ENCODE results near the gene CCDC169. TPM values are rescaled to one million over a fixed set of nuclear protein-coding genes. Genes with fewer than 3 reads are reported as not detected.

Gene CCDC169
- total RNA-seq, 1 donor from 2014 or later: 2.1 TPM

DNA sequence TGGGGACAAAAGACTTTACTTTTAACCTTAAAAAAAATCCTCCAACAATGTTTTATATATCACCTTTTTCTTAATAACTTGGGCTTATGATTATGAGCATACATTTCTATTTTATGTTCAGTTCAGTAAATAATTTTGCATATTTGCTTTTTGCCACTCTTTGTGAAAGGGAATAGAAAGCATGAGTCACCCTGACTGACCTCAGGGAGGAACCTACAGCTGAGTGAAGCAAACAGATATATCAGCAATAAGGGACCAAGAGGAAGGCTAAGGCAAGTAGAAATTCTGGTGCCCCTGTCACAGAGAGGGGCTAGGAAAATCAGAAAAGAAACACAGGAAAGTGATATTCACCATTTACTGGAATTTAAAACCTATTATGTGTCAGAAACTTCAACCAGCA lies 46.1 kb downstream of the CCDC169 start:
- H3K27ac ChIP-seq (ENCODE audit: low read depth, low read length): no peak overlapping the region
- no peaks in the 10 kb centered on the region for H3K27me3 ChIP-seq (ENCODE audit: control insufficient read depth in 3 of 3, insufficient read depth in 3 of 3, low read length in 3 of 3)
- H3K36me3 ChIP-seq (ENCODE audit: control insufficient read depth in 3 of 3, insufficient read depth in 3 of 3, low read length in 3 of 3): no peaks in the 10 kb centered on the region
- no peak overlapping the region for H3K4me3 ChIP-seq (ENCODE audit: low read length in 3 of 3)
- peaks cover 0 to 5% (median 0%) of the 10 kb centered on the region in 3 donors for H3K9me3 ChIP-seq (ENCODE audit: control insufficient read depth in 3 of 3, low read length in 3 of 3)
- no peak overlapping the region for H3K9ac ChIP-seq (ENCODE audit: low read depth in 1 of 3, low read length in 3 of 3)
- H3K4me1 ChIP-seq (ENCODE audit: control insufficient read depth in 3 of 3, insufficient read depth in 3 of 3, low read length in 3 of 3): no peaks in the 10 kb centered on the region

DNA sequence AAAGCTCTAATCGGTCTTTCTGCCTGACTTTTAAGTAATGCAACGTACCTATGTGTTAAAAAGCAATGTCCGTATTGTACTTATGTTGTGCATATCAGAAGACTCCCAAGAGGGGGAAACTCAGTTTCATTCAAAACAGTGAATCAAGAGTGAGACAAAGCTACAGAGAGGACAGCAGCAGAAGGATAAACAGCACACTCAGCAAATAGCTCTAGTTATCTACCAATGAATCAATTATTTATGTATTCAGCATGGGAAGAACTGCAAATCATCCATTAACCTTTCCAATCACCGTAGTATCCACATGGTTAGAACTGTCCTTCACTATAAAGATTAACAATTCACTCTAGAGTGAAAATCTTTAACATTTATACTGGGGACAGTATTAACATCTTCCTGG lies 46.6 kb downstream of the CCDC169 start:
- H3K9me3 ChIP-seq (ENCODE audit: control insufficient read depth in 3 of 3, low read length in 3 of 3): peaks cover 0 to 5% (median 0%) of the 10 kb centered on the region in 3 donors
- H3K4me3 ChIP-seq (ENCODE audit: low read length in 3 of 3): no peak overlapping the region
- H3K4me1 ChIP-seq (ENCODE audit: control insufficient read depth in 3 of 3, insufficient read depth in 3 of 3, low read length in 3 of 3): no peaks in the 10 kb centered on the region
- H3K9ac ChIP-seq (ENCODE audit: low read depth in 1 of 3, low read length in 3 of 3): no peak overlapping the region
- H3K27me3 ChIP-seq (ENCODE audit: control insufficient read depth in 3 of 3, insufficient read depth in 3 of 3, low read length in 3 of 3): no peaks in the 10 kb centered on the region
- H3K27ac ChIP-seq (ENCODE audit: low read depth, low read length): no peak overlapping the region
- no peaks in the 10 kb centered on the region for H3K36me3 ChIP-seq (ENCODE audit: control insufficient read depth in 3 of 3, insufficient read depth in 3 of 3, low read length in 3 of 3)

DNA sequence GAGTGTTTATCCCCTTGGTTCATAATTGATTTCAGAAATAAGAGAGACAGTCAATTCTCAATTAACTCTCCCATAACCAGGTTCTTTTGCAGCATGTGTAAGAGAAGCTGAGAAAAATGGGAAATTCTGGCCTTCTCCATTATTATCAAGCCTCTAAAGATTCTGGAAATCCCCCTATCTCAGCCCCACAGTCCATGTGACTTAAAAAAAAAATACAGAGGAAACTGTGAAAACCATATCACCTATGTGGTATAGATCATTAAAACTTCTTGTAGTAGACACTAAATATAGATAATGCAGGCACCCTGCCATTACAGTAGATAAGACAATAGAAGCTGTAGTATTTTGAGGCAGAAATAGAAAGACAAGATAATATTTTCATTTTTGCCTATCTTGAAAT lies 48.9 kb downstream of the CCDC169 start:
- Histone ChIP-seq H3K9ac (ENCODE audit: low read depth in 1 of 3, low read length in 3 of 3) (no peak overlapping the region), H3K4me1 (ENCODE audit: control insufficient read depth in 3 of 3, insufficient read depth in 3 of 3, low read length in 3 of 3) (no peaks in the 10 kb centered on the region), H3K27me3 (ENCODE audit: control insufficient read depth in 3 of 3, insufficient read depth in 3 of 3, low read length in 3 of 3) (no peaks in the 10 kb centered on the region), H3K9me3 (ENCODE audit: control insufficient read depth in 3 of 3, low read length in 3 of 3) (peaks cover 0 to 5% (median 0%) of the 10 kb centered on the region in 3 donors), H3K36me3 (ENCODE audit: control insufficient read depth in 3 of 3, insufficient read depth in 3 of 3, low read length in 3 of 3) (no peaks in the 10 kb centered on the region), H3K27ac (ENCODE audit: low read depth, low read length) (no peak overlapping the region), H3K4me3 (ENCODE audit: low read length in 3 of 3) (no peak overlapping the region)

DNA sequence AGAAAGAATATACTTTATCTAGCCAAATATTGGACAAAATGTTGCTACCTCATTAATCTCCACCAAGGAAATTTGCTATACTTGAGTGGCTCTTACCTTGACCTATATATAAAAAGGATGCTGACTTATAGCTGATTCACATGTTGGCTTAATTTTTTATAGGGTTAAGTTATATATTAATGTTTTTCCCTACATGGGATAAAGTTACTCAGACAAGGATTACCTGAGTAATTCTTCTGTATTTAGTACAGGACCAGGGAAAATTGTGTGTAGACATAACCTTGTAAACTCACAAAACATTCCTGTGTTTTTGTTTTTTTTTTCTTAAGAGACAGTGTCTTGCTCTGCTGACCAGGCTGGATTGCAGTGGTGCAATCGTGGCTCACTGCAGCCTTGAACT lies 52.6 kb downstream of the CCDC169 start:
- no peaks in the 10 kb centered on the region for H3K27me3 ChIP-seq (ENCODE audit: control insufficient read depth in 3 of 3, insufficient read depth in 3 of 3, low read length in 3 of 3)
- H3K9me3 ChIP-seq (ENCODE audit: control insufficient read depth in 3 of 3, low read length in 3 of 3): peaks cover 0 to 5% (median 0%) of the 10 kb centered on the region in 3 donors
- no peak overlapping the region for H3K27ac ChIP-seq (ENCODE audit: low read depth, low read length)
- no peak overlapping the region for H3K4me3 ChIP-seq (ENCODE audit: low read length in 3 of 3)
- H3K36me3 ChIP-seq (ENCODE audit: control insufficient read depth in 3 of 3, insufficient read depth in 3 of 3, low read length in 3 of 3): no peaks in the 10 kb centered on the region
- H3K9ac ChIP-seq (ENCODE audit: low read depth in 1 of 3, low read length in 3 of 3): no peak overlapping the region
- no peaks in the 10 kb centered on the region for H3K4me1 ChIP-seq (ENCODE audit: control insufficient read depth in 3 of 3, insufficient read depth in 3 of 3, low read length in 3 of 3)

DNA sequence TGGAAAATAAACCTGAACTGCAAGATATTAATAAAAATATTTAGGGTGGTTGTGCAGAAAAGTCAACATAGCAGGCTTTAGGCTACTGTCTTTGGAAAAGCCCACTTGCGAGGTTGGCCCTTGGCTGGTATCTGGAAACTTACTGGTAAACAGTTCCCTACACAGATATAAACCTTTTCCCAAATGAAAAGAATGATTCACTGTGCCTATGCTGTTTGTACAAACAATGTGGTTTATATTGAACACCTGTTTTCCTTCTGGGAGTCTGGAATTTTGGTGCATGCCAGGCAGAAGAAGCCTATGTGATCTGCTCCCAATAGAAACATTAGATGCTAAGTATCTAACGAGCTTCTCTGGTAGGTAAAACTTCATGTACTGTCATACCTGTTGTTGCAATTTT lies 53.5 kb downstream of the CCDC169 start:
- Histone ChIP-seq H3K4me3 (ENCODE audit: low read length in 3 of 3) (no peak overlapping the region), H3K36me3 (ENCODE audit: control insufficient read depth in 3 of 3, insufficient read depth in 3 of 3, low read length in 3 of 3) (no peaks in the 10 kb centered on the region), H3K9me3 (ENCODE audit: control insufficient read depth in 3 of 3, low read length in 3 of 3) (peaks cover 0 to 5% (median 0%) of the 10 kb centered on the region in 3 donors), H3K9ac (ENCODE audit: low read depth in 1 of 3, low read length in 3 of 3) (no peak overlapping the region), H3K27ac (ENCODE audit: low read depth, low read length) (no peak overlapping the region), H3K4me1 (ENCODE audit: control insufficient read depth in 3 of 3, insufficient read depth in 3 of 3, low read length in 3 of 3) (no peaks in the 10 kb centered on the region), H3K27me3 (ENCODE audit: control insufficient read depth in 3 of 3, insufficient read depth in 3 of 3, low read length in 3 of 3) (no peaks in the 10 kb centered on the region)

DNA sequence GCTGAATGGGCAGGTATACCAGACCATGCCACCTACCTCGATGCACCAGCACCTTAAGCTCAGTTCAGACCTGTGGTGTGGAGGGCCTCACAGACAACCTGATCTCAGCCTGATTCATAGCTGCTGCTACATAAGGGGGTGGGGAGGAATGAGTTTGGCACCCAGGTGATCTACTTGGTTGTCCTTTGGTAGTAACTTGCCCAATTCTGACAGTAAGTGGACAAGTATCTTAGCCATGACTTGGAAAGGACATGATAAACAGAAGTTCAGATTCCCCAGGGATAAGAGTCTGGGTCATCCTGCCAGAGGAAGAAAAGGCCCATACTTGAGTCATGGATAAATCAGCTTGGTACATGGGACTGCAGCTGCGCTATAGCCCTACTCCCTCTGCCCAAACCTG lies 54.9 kb downstream of the CCDC169 start:
- no peak overlapping the region for H3K27ac ChIP-seq (ENCODE audit: low read depth, low read length)
- H3K9ac ChIP-seq (ENCODE audit: low read depth in 1 of 3, low read length in 3 of 3): no peak overlapping the region
- no peaks in the 10 kb centered on the region for H3K27me3 ChIP-seq (ENCODE audit: control insufficient read depth in 3 of 3, insufficient read depth in 3 of 3, low read length in 3 of 3)
- no peak overlapping the region for H3K4me3 ChIP-seq (ENCODE audit: low read length in 3 of 3)
- H3K36me3 ChIP-seq (ENCODE audit: control insufficient read depth in 3 of 3, insufficient read depth in 3 of 3, low read length in 3 of 3): no peaks in the 10 kb centered on the region
- H3K9me3 ChIP-seq (ENCODE audit: control insufficient read depth in 3 of 3, low read length in 3 of 3): peaks cover 0 to 5% (median 0%) of the 10 kb centered on the region in 3 donors
- no peaks in the 10 kb centered on the region for H3K4me1 ChIP-seq (ENCODE audit: control insufficient read depth in 3 of 3, insufficient read depth in 3 of 3, low read length in 3 of 3)

DNA sequence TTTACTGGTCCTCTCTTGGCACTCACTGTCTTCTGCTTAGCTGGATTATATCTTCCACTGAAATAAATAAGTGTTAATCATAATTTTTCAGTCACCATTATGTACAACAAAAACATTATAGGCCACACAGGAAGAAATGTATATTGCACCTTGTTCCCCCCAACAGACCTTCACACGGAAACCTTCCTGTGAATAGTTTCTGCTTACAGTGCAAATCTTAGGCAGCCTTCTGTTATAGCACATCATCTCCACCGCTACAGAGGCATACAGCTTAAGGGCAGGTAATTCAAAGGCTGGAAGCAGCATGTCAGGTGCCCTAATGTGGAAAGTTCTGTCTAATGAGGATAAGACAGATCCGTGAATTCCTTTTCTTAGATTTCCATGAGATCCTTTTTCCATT lies 66.4 kb downstream of the CCDC169 start:
- Histone ChIP-seq H3K27ac (ENCODE audit: low read depth, low read length) (no peak overlapping the region), H3K4me1 (ENCODE audit: control insufficient read depth in 3 of 3, insufficient read depth in 3 of 3, low read length in 3 of 3) (no peaks in the 10 kb centered on the region), H3K9ac (ENCODE audit: low read depth in 1 of 3, low read length in 3 of 3) (no peak overlapping the region), H3K4me3 (ENCODE audit: low read length in 3 of 3) (no peak overlapping the region), H3K9me3 (ENCODE audit: control insufficient read depth in 3 of 3, low read length in 3 of 3) (no peaks in the 10 kb centered on the region), H3K27me3 (ENCODE audit: control insufficient read depth in 3 of 3, insufficient read depth in 3 of 3, low read length in 3 of 3) (no peaks in the 10 kb centered on the region), H3K36me3 (ENCODE audit: control insufficient read depth in 3 of 3, insufficient read depth in 3 of 3, low read length in 3 of 3) (no peaks in the 10 kb centered on the region)

DNA sequence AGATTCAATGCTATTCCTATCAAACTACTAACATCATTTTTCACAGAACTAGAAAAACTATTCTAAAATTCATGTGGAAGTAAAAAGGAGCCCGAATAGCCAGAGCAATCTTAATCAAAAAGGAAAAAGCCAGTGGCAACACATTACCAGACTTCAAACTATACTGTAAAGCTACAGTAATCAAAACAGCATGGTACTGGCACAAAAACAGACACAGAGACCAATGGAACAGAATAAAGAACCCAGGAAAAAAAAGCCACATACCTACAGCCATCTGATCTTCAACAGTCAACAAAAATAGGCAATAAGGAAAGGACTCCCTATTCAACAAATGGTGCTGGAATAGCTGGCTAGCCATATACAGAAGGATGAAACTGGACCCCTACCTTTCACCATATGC lies 72.9 kb downstream of the CCDC169 start:
- no peaks in the 10 kb centered on the region for H3K27me3 ChIP-seq (ENCODE audit: control insufficient read depth in 3 of 3, insufficient read depth in 3 of 3, low read length in 3 of 3)
- no peak overlapping the region for H3K4me3 ChIP-seq (ENCODE audit: low read length in 3 of 3)
- H3K9ac ChIP-seq (ENCODE audit: low read depth in 1 of 3, low read length in 3 of 3): no peak overlapping the region
- H3K4me1 ChIP-seq (ENCODE audit: control insufficient read depth in 3 of 3, insufficient read depth in 3 of 3, low read length in 3 of 3): no peaks in the 10 kb centered on the region
- no peak overlapping the region for H3K27ac ChIP-seq (ENCODE audit: low read depth, low read length)
- H3K9me3 ChIP-seq (ENCODE audit: control insufficient read depth in 3 of 3, low read length in 3 of 3): no peaks in the 10 kb centered on the region
- no peaks in the 10 kb centered on the region for H3K36me3 ChIP-seq (ENCODE audit: control insufficient read depth in 3 of 3, insufficient read depth in 3 of 3, low read length in 3 of 3)

DNA sequence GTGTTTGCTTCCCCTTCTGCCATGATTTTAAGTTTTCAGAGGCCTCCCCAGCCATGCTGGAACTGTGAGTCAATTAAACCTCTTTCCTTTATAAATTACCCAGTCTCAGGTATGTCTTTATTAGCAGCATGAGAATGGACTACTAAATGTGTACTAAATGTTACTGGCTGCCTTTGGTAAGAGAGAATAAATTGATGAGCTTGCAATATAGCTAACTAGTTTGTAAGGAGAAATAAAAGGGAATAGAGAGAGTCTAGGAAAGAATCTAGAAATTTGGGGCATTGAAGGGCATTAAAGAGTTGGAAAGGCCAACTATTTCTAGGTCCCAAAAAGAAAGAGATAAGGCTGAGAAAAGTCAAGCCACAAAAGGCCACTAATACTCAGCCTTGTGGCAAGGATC lies 77.7 kb downstream of the CCDC169 start:
- H3K4me3 ChIP-seq (ENCODE audit: low read length in 3 of 3): no peak overlapping the region
- no peak overlapping the region for H3K9ac ChIP-seq (ENCODE audit: low read depth in 1 of 3, low read length in 3 of 3)
- H3K27ac ChIP-seq (ENCODE audit: low read depth, low read length): no peak overlapping the region
- H3K4me1 ChIP-seq (ENCODE audit: control insufficient read depth in 3 of 3, insufficient read depth in 3 of 3, low read length in 3 of 3): no peaks in the 10 kb centered on the region
- no peaks in the 10 kb centered on the region for H3K36me3 ChIP-seq (ENCODE audit: control insufficient read depth in 3 of 3, insufficient read depth in 3 of 3, low read length in 3 of 3)
- H3K9me3 ChIP-seq (ENCODE audit: control insufficient read depth in 3 of 3, low read length in 3 of 3): no peaks in the 10 kb centered on the region
- H3K27me3 ChIP-seq (ENCODE audit: control insufficient read depth in 3 of 3, insufficient read depth in 3 of 3, low read length in 3 of 3): no peaks in the 10 kb centered on the region

DNA sequence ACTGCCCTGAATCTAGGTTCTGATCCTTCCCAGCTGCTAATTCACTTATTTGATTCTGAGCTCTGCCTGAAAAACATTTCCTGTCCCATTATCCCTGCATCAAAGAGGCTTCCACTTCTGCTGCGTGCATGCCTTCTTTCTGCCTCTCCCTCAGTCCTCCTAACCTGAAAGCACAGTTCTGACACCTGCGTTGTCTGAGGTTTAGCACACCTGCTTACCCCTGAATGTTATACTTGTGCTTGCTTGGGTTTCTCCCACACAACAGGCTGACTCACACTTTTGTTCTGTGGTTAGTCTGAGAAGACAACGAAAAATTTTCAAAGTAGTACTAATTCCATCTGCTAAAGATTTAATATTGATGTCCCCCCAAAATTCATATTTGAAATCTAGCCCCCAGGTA lies 80.2 kb downstream of the CCDC169 start:
- Histone ChIP-seq H3K27ac (ENCODE audit: low read depth, low read length) (no peak overlapping the region), H3K27me3 (ENCODE audit: control insufficient read depth in 3 of 3, insufficient read depth in 3 of 3, low read length in 3 of 3) (no peaks in the 10 kb centered on the region), H3K9me3 (ENCODE audit: control insufficient read depth in 3 of 3, low read length in 3 of 3) (no peaks in the 10 kb centered on the region), H3K9ac (ENCODE audit: low read depth in 1 of 3, low read length in 3 of 3) (no peak overlapping the region), H3K4me3 (ENCODE audit: low read length in 3 of 3) (no peak overlapping the region), H3K4me1 (ENCODE audit: control insufficient read depth in 3 of 3, insufficient read depth in 3 of 3, low read length in 3 of 3) (no peaks in the 10 kb centered on the region), H3K36me3 (ENCODE audit: control insufficient read depth in 3 of 3, insufficient read depth in 3 of 3, low read length in 3 of 3) (no peaks in the 10 kb centered on the region)
